Fibroblast of lung (primary cell): ENCODE data around the gene ETNK2. TPM values are rescaled to one million over a fixed set of nuclear protein-coding genes. Genes with fewer than 3 reads are reported as not detected.

Source experiments
- DNase-seq, 2 donors: peaks; one replicate each; pipeline versions ENCODE4 v3.0.0 to v3.0.0-alpha.2; 2010; ENCODE audit warnings: low read depth in 2 of 2
- H2AFZ ChIP-seq: 2 replicates; pipeline ENCODE4 v1.5.1; 2012; ENCODE audit warnings: low read length, control low read depth, inconsistent platforms
- H3K27ac ChIP-seq: 2 replicates; pipeline ENCODE4 v1.5.1; 2011; ENCODE audit warnings: low read length, control low read depth; ENCODE audit not compliant: insufficient read depth
- H3K27me3 ChIP-seq: 2 replicates; pipeline ENCODE4 v1.5.1; 2011; ENCODE audit warnings: mild to moderate bottlenecking, low read length; ENCODE audit not compliant: control insufficient read depth, insufficient read depth
- H3K36me3 ChIP-seq: 2 replicates; pipeline ENCODE4 v1.5.1; 2011; ENCODE audit warnings: low read length; ENCODE audit not compliant: control insufficient read depth, insufficient read depth
- H3K4me1 ChIP-seq: 2 replicates; pipeline ENCODE4 v1.5.1; 2011; ENCODE audit warnings: low read length; ENCODE audit not compliant: control insufficient read depth, insufficient read depth; ENCODE audit errors: extremely low read depth
- H3K4me2 ChIP-seq: 2 replicates; pipeline ENCODE4 v1.5.1; 2011; ENCODE audit warnings: low read length, control low read depth; ENCODE audit not compliant: insufficient read depth; ENCODE audit errors: extremely low read depth
- H3K4me3 ChIP-seq, 4 experiments: fragments of 200-600 bp in 1 of 4; sonication (generic) in 1 of 4; replicated peaks in 1 of 4; 2 replicates each; pipeline ENCODE4 v1.5.1; 2011 to 2016; ENCODE audit warnings: low read length in 4 of 4, low read depth in 3 of 4, mild to moderate bottlenecking in 3 of 4, control low read depth in 2 of 4, inconsistent platforms in 1 of 4, mixed read lengths in 1 of 4; ENCODE audit not compliant: insufficient read depth in 1 of 4; ENCODE audit errors: control extremely low read depth in 1 of 4
- H3K79me2 ChIP-seq: 2 replicates; pipeline ENCODE4 v1.5.1; 2012; ENCODE audit warnings: mild to moderate bottlenecking, low read length, inconsistent platforms; ENCODE audit not compliant: control insufficient read depth, insufficient read depth
- H3K9ac ChIP-seq: 2 replicates; pipeline ENCODE4 v1.5.1; 2011; ENCODE audit warnings: mild to moderate bottlenecking, low read length, control low read depth; ENCODE audit not compliant: insufficient read depth
- H3K9me3 ChIP-seq: 2 replicates; pipeline ENCODE4 v1.5.1; 2012; ENCODE audit warnings: low read depth, low read length; ENCODE audit not compliant: control insufficient read depth, insufficient read depth
- H4K20me1 ChIP-seq: 2 replicates; pipeline ENCODE4 v1.5.1; 2011; ENCODE audit warnings: low read length; ENCODE audit not compliant: control insufficient read depth, insufficient read depth; ENCODE audit errors: extremely low read depth
- EZH2 ChIP-seq: IDR thresholded peaks from 2 replicates; pipeline ENCODE4 v1.5.1; 2012; ENCODE audit warnings: low read length, control low read depth, mild to moderate bottlenecking; ENCODE audit errors: missing control alignments
- polyA plus RNA-seq, 2 donors: library from polyadenylated mRNA; depleted of rRNA in 1 of 2; stranded (reverse) in 1 of 2; unstranded in 1 of 2; fragments of >200 nt; gene quantifications; 2 replicates each; pipeline ENCODE4 v1.2.1, GENCODE V29; 2011 to 2012; ENCODE audit warnings: missing spikeins in 1 of 2
- total RNA-seq: library from RNA; depleted of rRNA; stranded (reverse); fragments of >200 nt; gene quantifications from 2 replicates; pipeline ENCODE4 v1.2.1, GENCODE V29; 2014
- TF ChIP-seq, protein P1 (sequence below), 2 donors: IDR thresholded peaks in 1 of 2; conservative IDR thresholded peaks in 1 of 2; 1 replicate in 1 of 2; 2 replicates in 1 of 2; pipeline ENCODE4 v1.5.1; 2011 to 2012; ENCODE audit warnings: low read length in 2 of 2, control low read depth in 1 of 2, inconsistent platforms in 1 of 2, low read depth in 1 of 2, mild to moderate bottlenecking in 1 of 2

The ETNK2 gene
- total and polyA plus RNA-seq, 2 donors (not counting 1 experiment from before 2014, with no cell fraction given) = 1.7 to 4.0 TPM

DNA sequence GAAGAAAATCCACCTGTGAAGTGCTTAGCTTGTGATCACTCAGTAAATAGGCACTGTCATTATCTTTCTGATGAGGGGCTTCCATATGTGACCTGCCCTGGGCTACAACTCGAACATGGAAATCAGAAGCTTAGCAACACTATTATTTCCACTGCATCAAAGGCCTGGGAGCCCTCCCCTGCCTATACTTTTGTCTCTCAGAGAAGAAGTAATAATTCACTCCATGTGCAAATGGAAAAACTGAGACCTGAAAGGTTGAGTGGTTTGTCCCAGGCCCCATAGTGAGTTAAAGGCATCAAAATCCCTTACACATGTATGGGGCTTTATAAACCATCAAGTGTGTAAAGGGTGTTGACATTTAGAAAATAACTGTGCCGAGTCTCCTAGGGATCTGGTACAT lies 58.1 kb downstream of the ETNK2 start:
- Histone ChIP-seq H3K27ac (no peak overlapping the region), H3K4me2 (no peak overlapping the region), H3K27me3 (no peaks in the 10 kb centered on the region), H3K4me1 (peaks cover under 1% of the 10 kb centered on the region), H3K36me3 (no peaks in the 10 kb centered on the region), H3K79me2 (no peaks in the 10 kb centered on the region), H2AFZ (no peak overlapping the region), H3K4me3 (no peak overlapping the region), H3K9me3 (no peaks in the 10 kb centered on the region), H3K9ac (no peak overlapping the region), H4K20me1 (no peaks in the 10 kb centered on the region)
- TF ChIP-seq, protein P1, sequence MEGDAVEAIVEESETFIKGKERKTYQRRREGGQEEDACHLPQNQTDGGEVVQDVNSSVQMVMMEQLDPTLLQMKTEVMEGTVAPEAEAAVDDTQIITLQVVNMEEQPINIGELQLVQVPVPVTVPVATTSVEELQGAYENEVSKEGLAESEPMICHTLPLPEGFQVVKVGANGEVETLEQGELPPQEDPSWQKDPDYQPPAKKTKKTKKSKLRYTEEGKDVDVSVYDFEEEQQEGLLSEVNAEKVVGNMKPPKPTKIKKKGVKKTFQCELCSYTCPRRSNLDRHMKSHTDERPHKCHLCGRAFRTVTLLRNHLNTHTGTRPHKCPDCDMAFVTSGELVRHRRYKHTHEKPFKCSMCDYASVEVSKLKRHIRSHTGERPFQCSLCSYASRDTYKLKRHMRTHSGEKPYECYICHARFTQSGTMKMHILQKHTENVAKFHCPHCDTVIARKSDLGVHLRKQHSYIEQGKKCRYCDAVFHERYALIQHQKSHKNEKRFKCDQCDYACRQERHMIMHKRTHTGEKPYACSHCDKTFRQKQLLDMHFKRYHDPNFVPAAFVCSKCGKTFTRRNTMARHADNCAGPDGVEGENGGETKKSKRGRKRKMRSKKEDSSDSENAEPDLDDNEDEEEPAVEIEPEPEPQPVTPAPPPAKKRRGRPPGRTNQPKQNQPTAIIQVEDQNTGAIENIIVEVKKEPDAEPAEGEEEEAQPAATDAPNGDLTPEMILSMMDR (conservative IDR thresholded peaks at IDR 0.05 in 1 of 2, IDR thresholded peaks at IDR 0.05 in 1 of 2; ENCODE audit: low read depth in 1 of 2, low read length in 2 of 2) = no peak
- TF ChIP-seq EZH2 = no peak
- no peak for DNase-seq

DNA sequence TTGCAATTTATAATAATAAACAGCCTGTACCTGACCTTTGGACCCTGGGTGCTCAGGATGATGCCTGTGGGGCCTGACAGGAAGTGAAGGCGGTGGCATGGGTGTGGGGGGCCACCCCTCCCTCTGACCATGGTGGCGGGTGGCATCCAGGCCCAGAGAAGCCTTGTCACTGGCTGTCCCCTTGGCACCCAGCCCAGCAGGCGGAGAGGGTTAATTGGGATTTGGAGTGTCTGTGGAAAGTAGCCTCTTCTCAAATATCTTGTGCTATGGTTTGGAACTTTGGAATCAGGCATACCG lies 58.5 kb downstream of the ETNK2 start:
- Histone ChIP-seq H3K27ac (no peak overlapping the region), H3K79me2 (no peaks in the 10 kb centered on the region), H3K27me3 (no peaks in the 10 kb centered on the region), H2AFZ (no peak overlapping the region), H3K9me3 (no peaks in the 10 kb centered on the region), H4K20me1 (no peaks in the 10 kb centered on the region), H3K4me2 (no peak overlapping the region), H3K4me1 (peaks cover 3% of the 10 kb centered on the region), H3K9ac (no peak overlapping the region), H3K36me3 (no peaks in the 10 kb centered on the region), H3K4me3 (no peak overlapping the region)
- DNase-seq = no peak
- no peak for TF ChIP-seq EZH2
- TF ChIP-seq, protein P1 (conservative IDR thresholded peaks at IDR 0.05 in 1 of 2, IDR thresholded peaks at IDR 0.05 in 1 of 2; ENCODE audit: low read depth in 1 of 2, low read length in 2 of 2) = no peak

DNA sequence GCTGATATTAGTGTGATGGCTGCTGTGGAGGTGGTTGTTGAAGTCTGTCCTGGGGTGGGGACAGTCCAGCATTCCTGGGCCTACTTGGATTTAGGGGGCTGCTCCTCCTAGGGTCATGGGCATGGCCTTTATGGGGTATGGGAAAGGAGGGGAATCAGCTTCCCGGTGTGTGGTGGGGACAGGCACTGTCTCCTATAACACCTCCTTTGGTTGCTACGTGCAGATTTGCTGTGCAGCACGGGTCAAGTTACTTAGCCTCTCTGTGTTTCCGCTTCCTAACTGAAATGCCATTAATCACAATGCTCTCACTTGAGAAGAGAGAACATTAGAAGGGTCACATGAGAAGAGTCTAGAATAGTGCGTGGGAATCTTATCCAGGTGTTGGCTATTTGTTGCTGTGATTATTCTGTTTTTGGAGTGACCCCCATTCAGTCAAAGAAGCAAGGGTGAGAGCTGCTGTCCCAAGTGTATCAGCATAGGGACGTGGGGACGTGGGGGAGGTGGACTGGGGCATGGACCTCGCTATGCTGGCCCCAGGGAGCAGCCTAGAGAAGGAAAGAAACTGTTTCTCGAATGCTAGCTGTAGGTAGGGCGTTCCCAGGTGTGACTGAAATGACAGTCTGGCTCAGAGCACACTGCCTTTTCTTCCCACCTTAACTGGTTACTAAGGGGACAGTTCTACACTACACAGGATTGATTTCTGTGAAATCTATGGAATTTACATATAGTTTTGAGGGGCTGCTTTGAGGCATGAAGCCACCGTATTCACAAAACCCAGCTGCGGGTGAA lies 59.0 kb downstream of the ETNK2 start:
- no peak for DNase-seq
- peaks cover 4% of the 10 kb centered on the region for H3K4me1 ChIP-seq
- H3K27me3 ChIP-seq = no peaks in the 10 kb centered on the region
- no peak overlapping the region for H3K4me3 ChIP-seq
- H2AFZ ChIP-seq = no peak overlapping the region
- no peaks in the 10 kb centered on the region for H3K79me2 ChIP-seq
- H3K4me2 ChIP-seq = no peak overlapping the region
- TF ChIP-seq, protein P1 (conservative IDR thresholded peaks at IDR 0.05 in 1 of 2, IDR thresholded peaks at IDR 0.05 in 1 of 2; ENCODE audit: low read depth in 1 of 2, low read length in 2 of 2) = no peak
- TF ChIP-seq EZH2 = no peak
- no peak overlapping the region for H3K9ac ChIP-seq
- H3K27ac ChIP-seq = no peak overlapping the region
- H4K20me1 ChIP-seq = no peaks in the 10 kb centered on the region
- H3K36me3 ChIP-seq = no peaks in the 10 kb centered on the region
- H3K9me3 ChIP-seq = no peaks in the 10 kb centered on the region
